H54 (cell line): ENCODE measurements around the gene PSPH.
"Not testable (repeated sequence)": the region's sequence is repeated elsewhere in the genome, so short reads cannot be mapped to it uniquely, and the experiment has no call there.

Experiments used
- DNase-seq: peaks from one replicate; pipeline ENCODE4 v3.0.0; 2011; ENCODE audit warnings: low spot score, mixed read lengths; ENCODE audit not compliant: insufficient read length
- FAIRE-seq: peaks from 3 replicates; lab custom pipeline; 2011; peaks lifted over from hg19 to GRCh38; lab: Jason Lieb, UNC
- POLR2A ChIP-seq: IDR thresholded peaks from 2 replicates; pipeline ENCODE4 v1.6.1; 2011; ENCODE audit warnings: low read depth, mild to moderate bottlenecking, low read length

Gene PSPH

DNA sequence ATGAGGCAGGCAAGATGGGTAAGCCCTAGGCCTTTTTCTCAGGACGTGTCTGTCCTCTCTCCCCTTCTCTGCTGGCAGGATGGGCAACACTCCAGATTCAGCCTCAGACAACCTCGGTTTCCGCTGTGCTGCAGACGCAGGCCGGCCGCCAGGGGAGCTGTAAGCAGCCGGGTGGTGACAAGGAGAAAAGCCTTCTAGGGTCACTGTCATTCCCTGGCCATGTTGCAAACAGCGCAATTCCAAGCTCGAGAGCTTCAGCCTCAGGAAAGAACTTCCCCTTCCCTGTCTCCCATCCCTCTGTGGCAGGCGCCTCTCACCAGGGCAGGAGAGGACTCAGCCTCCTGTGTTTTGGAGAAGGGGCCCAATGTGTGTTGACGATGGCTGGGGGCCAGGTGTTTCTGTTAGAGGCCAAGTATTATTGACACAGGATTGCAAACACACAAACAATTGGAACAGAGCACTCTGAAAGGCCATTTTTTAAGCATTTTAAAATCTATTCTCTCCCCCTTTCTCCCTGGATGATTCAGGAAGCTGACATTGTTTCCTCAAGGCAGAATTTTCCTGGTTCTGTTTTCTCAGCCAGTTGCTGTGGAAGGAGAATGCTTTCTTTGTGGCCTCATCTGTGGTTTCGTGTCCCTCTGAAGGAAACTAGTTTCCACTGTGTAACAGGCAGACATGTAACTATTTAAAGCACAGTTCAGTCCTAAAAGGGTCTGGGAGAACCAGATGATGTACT is 28.4 kb upstream of the PSPH start:
- FAIRE-seq (no peak), DNase-seq (no peak)
- TF ChIP-seq POLR2A: no peak

DNA sequence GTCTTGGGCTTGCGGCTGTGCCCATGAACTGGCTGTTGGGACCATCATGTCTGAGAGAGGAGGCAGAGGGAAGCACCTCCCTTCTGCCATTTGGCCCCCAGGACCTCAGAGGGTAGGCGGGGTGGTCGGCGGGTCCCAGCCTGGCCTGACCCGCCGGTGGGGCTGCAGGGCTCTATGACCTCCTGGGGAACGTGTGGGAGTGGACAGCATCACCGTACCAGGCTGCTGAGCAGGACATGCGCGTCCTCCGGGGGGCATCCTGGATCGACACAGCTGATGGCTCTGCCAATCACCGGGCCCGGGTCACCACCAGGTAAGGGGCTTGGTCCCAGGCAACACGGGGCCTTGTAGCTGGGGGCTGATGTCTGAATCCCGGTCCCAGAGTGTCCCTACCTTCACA is 27.0 kb upstream of the PSPH start:
- DNase-seq: no peak
- no peak for FAIRE-seq
- TF ChIP-seq POLR2A: no peak

DNA sequence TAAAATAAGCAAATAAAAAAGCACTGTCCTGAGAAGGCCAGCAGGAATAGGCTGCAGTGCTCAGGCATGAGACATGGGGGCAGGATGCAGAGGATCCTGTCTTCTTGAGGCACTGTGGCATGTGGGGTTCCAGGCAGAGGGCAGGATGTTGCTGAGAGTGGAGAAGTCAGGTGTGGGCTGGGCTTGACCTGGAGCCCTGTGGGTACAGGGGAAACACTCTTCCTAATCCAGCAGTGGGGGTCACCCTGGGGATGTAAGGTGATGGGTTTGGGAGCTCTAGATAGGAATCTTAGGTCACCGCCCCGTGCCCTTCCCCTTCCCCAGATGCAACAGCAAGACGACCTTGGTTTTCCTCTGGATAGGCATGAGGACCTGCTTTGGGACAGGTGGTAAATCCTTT is 26.4 kb upstream of the PSPH start:
- DNase-seq (no peak), FAIRE-seq (no peak)
- TF ChIP-seq POLR2A: no peak

DNA sequence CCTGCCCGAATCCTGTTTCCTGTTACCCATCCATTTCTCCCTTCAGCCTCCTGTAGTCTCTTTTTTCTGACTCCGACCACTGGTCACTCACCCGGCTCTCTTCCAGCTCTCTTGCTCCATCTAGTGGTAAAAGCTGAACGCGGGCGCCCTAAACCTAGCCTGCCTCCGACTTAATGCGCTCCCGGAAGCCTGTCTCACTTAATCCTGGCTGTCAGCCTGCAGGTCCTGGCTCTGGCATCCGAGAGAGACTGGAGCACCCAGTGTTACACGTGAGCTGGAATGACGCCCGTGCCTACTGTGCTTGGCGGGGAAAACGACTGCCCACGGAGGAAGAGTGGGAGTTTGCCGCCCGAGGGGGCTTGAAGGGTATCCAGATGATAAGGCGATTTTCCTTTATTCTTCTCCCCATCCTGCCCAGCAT is 23.1 kb upstream of the PSPH start:
- no peak for FAIRE-seq
- TF ChIP-seq POLR2A: no peak
- peak; percentile 85 for DNase-seq

- not testable (repeated sequence) for FAIRE-seq
Observed at GRCh38 chr7:56066376-56066775, 15.1 kb upstream of the PSPH start.

DNA sequence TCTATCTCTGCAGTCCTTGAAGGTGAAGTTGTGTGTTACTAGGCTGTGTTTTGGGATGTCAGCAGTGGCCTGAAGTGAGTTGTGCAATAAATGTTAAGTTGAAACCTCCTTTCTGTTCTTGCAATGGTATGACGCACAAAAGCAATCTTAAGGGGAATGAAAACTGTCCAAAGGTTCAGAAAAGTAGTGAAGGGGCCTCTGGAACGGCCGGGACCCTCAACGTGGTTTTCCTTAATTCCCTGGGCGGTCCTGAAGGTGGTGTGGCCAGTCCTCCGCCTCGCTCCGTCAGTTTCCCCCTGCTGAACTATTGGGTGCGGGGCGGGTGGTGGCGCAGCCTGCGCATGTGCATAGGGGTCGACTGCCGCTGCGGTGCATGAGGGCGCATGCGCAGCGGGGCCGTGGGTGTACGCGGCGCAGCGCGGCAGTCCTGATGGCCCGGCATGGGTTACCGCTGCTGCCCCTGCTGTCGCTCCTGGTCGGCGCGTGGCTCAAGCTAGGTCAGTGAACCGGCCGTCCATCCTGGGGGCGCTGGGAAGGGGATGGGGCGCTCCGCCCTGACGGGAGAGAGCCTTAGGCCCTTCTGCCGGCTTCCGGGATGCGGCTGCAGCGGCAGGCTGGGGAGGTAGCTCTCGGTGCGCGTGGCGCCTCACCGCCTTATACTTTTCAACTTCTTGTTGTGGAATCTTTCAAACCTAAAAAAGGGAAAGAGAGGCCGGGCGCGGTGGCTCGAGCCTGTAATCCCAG is 12.8 kb upstream of the PSPH start, which contains the start of gene SUMF2:
TSS of gene SUMF2 (plus strand) at position 405 of the 744 bp plus-strand sequence. CDS start at position 431, 26 bp downstream.
- TF ChIP-seq POLR2A: peak; percentile 99
- no peak for FAIRE-seq
- peak; percentile 99 for DNase-seq

More at GRCh38 chr7:56066376-56066775, 15.1 kb upstream of the PSPH start:
- DNase-seq: not testable (repeated sequence)

- FAIRE-seq (no peak), DNase-seq (no peak)
- no peak for TF ChIP-seq POLR2A
Observed at GRCh38 chr7:56063500-56063881, 12.2 kb upstream of the PSPH start.

DNA sequence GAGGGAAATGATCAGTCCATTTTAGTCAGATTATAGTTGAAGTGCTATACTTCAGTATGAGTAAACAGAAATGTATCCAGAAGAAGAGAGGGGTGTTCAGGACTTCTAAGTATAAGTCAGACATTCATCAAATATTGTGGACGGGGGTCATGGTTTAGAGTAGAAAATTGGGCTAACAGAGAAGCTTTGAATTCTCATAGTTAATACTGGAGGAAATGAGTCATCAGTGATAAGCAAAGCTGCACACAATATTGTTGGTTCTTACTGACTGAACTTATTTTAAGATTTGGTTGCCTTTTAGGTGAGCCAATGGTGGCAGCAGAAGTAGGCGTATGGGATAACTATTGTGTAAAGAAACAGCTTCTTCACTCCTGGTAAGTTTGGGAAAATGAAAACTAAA is 11.1 kb upstream of the PSPH start:
- TF ChIP-seq POLR2A: no peak
- DNase-seq (peak; percentile 49), FAIRE-seq (peak; percentile 79)

DNA sequence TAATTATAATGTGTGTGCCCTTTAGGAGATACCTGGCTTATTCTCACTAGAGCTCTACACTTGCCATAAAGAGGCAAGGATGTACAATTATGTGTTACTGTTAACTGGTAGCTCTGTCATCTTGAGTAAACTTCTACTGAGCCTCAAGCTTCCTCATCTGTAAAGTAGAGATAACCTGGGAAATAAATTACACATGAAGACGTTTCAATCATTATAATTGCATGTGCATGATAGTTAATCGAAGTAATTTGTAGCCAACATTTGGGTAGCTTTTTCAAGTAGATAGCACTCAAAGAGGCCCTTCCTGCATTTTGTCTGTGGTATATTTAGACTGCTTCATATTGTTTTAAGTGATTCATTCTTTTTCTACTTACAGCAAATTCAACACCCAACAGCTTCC is 2.7 kb upstream of the PSPH start:
- TF ChIP-seq POLR2A: no peak
- FAIRE-seq: no peak
- DNase-seq: no peak

GRCh38 chr7:56053379-56053778 is 2.1 kb upstream of the PSPH start:
- DNase-seq (no peak), FAIRE-seq (no peak)
- TF ChIP-seq POLR2A: no peak

DNA sequence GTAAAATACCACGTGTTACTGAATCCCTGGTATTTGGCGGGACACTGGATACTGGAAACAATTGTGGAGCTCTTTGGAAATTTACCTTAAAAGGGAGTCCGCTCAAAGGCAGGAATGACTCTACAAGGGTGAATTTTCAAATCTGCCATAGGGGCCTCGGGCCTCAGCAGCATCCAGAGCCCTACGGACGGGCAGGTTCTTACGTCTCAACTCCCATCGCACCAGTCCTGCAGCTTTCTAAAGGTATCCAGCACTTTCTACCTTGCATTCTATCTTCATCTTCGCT is 248 bp downstream of the PSPH start:
- no peak for TF ChIP-seq POLR2A
- FAIRE-seq (no peak), DNase-seq (no peak)

DNA sequence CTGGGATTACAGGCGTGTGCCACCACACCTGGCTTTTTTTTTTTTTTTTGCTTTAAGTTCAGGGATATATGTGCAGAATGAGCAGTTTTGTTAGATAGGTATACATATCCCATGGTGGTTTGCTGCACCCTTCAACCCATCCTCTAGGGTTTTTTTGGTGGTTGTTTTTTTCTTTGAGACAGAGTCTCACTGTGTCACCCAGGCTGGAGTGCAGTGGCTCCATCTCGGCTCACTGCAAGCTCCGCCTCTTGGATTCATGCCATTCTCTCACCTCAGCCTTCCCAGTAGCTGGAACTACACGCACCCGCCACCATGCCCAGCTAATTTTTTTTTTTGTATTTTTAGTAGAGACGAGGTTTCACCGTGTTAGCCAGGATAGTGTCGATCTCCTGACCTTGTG is 2.5 kb downstream of the PSPH start:
- not testable (repeated sequence) for DNase-seq, FAIRE-seq

DNA sequence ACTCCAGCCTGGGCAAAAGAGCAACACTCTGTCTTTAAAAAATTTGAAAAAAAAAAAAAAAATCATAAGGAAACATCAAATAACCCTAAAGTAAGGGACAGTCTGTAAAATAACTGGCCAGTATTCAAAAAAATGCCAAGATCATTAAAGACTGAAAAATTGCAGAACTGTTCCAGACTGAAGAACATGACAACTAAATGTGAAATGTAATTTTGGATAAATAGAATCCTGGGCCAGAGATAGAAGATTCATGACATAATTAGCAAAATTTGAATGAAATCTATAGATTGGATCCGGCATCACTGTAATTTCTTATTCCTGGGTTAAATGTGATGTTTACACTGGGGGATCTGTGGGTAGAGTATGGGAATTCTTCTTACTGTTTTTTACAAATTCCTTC is 3.0 kb downstream of the PSPH start:
- TF ChIP-seq POLR2A: no peak
- no peak for FAIRE-seq
- DNase-seq: no peak

GRCh38 chr7:56047446-56048116 is 3.7 kb downstream of the PSPH start:
- not testable (repeated sequence) for FAIRE-seq, DNase-seq
